ENCODE data around the gene DHX58. TPM values are rescaled to one million over a fixed set of nuclear protein-coding genes. Genes with fewer than 3 reads are reported as not detected.

The DHX58 gene
- total RNA-seq, 4 donors from 2014 or later = 12.9 to 21.3 (median 16.2) TPM

- no peak for TF ChIP-seq POLR2A (IDR thresholded peaks at IDR 0.05)
- no peak for TF ChIP-seq CTCF (IDR thresholded peaks at IDR 0.05)
- no peak for DNase-seq
- H3K4me1 ChIP-seq = no peaks in the 10 kb centered on the region
- intact Hi-C loops (cut with DNase I; ENCODE audit: low total_unique reads) = no loop called here
- H3K36me3 ChIP-seq = no peaks in the 10 kb centered on the region
- no peaks in the 10 kb centered on the region for H3K27me3 ChIP-seq
- no peak overlapping the region for H3K27ac ChIP-seq
- no peaks in the 10 kb centered on the region for H3K9me3 ChIP-seq
- H3K4me3 ChIP-seq = no peak overlapping the region
These were observed 30.9 kb downstream of the DHX58 start for GRCh38 chr17:42081516-42082129.

- H3K4me3 ChIP-seq = no peak overlapping the region
- TF ChIP-seq POLR2A (IDR thresholded peaks at IDR 0.05) = no peak
- TF ChIP-seq CTCF (IDR thresholded peaks at IDR 0.05) = no peak
- no peaks in the 10 kb centered on the region for H3K9me3 ChIP-seq
- H3K36me3 ChIP-seq = no peaks in the 10 kb centered on the region
- intact Hi-C loops (cut with DNase I; ENCODE audit: low total_unique reads) = no loop called here
- no peak for DNase-seq
- no peaks in the 10 kb centered on the region for H3K4me1 ChIP-seq
- no peaks in the 10 kb centered on the region for H3K27me3 ChIP-seq
- no peak overlapping the region for H3K27ac ChIP-seq
These were observed 33.0 kb downstream of the DHX58 start for GRCh38 chr17:42079541-42079940.

GRCh38 chr17:42078396-42079043 is 34.0 kb downstream of the DHX58 start:
- H3K27ac ChIP-seq = no peak overlapping the region
- intact Hi-C loops (cut with DNase I; ENCODE audit: low total_unique reads) = no loop called here
- H3K36me3 ChIP-seq = no peaks in the 10 kb centered on the region
- TF ChIP-seq CTCF (IDR thresholded peaks at IDR 0.05) (no peak), POLR2A (IDR thresholded peaks at IDR 0.05) (no peak)
- no peaks in the 10 kb centered on the region for H3K27me3 ChIP-seq
- no peaks in the 10 kb centered on the region for H3K9me3 ChIP-seq
- H3K4me1 ChIP-seq = no peaks in the 10 kb centered on the region
- no peak for DNase-seq
- no peak overlapping the region for H3K4me3 ChIP-seq

GRCh38 chr17:42077755-42078154 is 34.8 kb downstream of the DHX58 start:
- Histone ChIP-seq H3K9me3 (no peaks in the 10 kb centered on the region), H3K27ac (no peak overlapping the region), H3K36me3 (no peaks in the 10 kb centered on the region), H3K4me3 (no peak overlapping the region), H3K4me1 (no peaks in the 10 kb centered on the region), H3K27me3 (peaks cover 2 to 3% of the 10 kb centered on the region in 2 donors)
- intact Hi-C loops (cut with DNase I; ENCODE audit: low total_unique reads) = no loop called here
- TF ChIP-seq CTCF (IDR thresholded peaks at IDR 0.05) (no peak), POLR2A (IDR thresholded peaks at IDR 0.05) (no peak)
- DNase-seq = no peak

GRCh38 chr17:42076797-42077559 is 35.5 kb downstream of the DHX58 start:
- no peak for DNase-seq
- H3K27ac ChIP-seq = no peak overlapping the region
- H3K4me1 ChIP-seq = peaks cover 0 to 7% of the 10 kb centered on the region in 2 donors
- no peaks in the 10 kb centered on the region for H3K9me3 ChIP-seq
- intact Hi-C loops (cut with DNase I; ENCODE audit: low total_unique reads) = no loop called here
- H3K4me3 ChIP-seq = no peak overlapping the region
- no peaks in the 10 kb centered on the region for H3K36me3 ChIP-seq
- TF ChIP-seq CTCF (IDR thresholded peaks at IDR 0.05) (no peak), POLR2A (IDR thresholded peaks at IDR 0.05) (no peak)
- H3K27me3 ChIP-seq = peaks cover 3 to 4% of the 10 kb centered on the region in 2 donors

All from uterus (tissue), 4 donors.